ENCODE results near the gene SUGP1.

The SUGP1 gene

GRCh38 chr19:19250196-19250801 is 70.0 kb downstream of the SUGP1 start:
- H3K36me3 ChIP-seq (ENCODE audit: control insufficient read depth, insufficient read depth, low read length) = no peaks in the 10 kb centered on the region
- no peaks in the 10 kb centered on the region for H3K4me1 ChIP-seq (ENCODE audit: control insufficient read depth, insufficient read depth, low read length)
- H3K4me3 ChIP-seq (ENCODE audit: low read depth, low read length) = no peak overlapping the region
- no peaks in the 10 kb centered on the region for H3K9me3 ChIP-seq (ENCODE audit: control insufficient read depth, insufficient read depth, low read length)
- no peak overlapping the region for H3K27ac ChIP-seq (ENCODE audit: low read depth, low read length)
- H3K27me3 ChIP-seq (ENCODE audit: control insufficient read depth, insufficient read depth, low read length) = peaks cover 24% of the 10 kb centered on the region
- no peak overlapping the region for H3K9ac ChIP-seq (ENCODE audit: low read depth, low read length)

DNA sequence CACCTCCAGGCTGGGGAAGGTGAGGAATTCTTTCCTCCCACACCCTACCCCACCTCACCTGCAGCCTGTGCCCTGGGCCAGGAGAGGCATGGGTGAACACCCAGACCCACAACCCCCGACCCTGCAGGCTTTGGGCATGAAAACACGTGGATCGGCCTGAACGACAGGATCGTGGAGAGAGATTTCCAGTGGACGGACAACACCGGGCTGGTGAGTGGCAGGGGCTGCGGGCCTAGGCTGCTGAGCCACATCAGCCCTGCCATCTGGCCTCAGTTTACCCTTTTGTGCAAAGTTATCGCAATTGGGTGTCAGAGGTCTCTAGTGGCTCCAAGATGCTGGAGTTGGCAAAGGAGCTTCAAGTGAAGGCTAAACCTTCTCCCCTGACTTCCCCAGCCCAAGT is 79.8 kb downstream of the SUGP1 start:
- H3K27me3 ChIP-seq (ENCODE audit: control insufficient read depth, insufficient read depth, low read length) = no peaks in the 10 kb centered on the region
- no peak overlapping the region for H3K27ac ChIP-seq (ENCODE audit: low read depth, low read length)
- H3K9ac ChIP-seq (ENCODE audit: low read depth, low read length) = no peak overlapping the region
- H3K36me3 ChIP-seq (ENCODE audit: control insufficient read depth, insufficient read depth, low read length) = no peaks in the 10 kb centered on the region
- H3K9me3 ChIP-seq (ENCODE audit: control insufficient read depth, insufficient read depth, low read length) = 0 out of 2 replicates have a peak, but pooled peaks cover 4% of the 10 kb centered on the region
- H3K4me1 ChIP-seq (ENCODE audit: control insufficient read depth, insufficient read depth, low read length) = no peaks in the 10 kb centered on the region
- no peak overlapping the region for H3K4me3 ChIP-seq (ENCODE audit: low read depth, low read length)

DNA sequence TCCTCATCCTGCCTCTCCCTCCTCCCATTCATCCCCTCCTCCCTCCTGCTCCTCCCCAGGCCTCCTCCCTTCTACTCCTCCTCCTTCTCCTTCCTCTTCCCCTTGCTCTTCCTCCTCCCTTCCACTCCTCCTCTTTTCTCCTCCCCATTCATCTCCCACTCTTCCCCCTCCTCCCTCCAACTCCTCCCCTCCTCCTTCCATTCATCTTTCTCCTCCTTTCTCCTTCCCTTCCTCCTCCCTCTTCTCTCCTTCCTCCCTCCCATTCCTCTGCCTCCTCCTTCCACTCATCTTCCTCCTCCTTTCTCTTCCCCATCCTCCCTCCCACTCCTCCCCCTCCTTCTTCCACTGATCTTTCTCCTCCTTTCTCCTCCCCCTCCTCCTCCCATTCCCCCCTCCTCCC is 80.6 kb downstream of the SUGP1 start:
- H3K4me3 ChIP-seq (ENCODE audit: low read depth, low read length) = no peak overlapping the region
- no peaks in the 10 kb centered on the region for H3K4me1 ChIP-seq (ENCODE audit: control insufficient read depth, insufficient read depth, low read length)
- peaks cover 6% of the 10 kb centered on the region; the same call in 1 of the 2 replicates for H3K9me3 ChIP-seq (ENCODE audit: control insufficient read depth, insufficient read depth, low read length)
- H3K36me3 ChIP-seq (ENCODE audit: control insufficient read depth, insufficient read depth, low read length) = no peaks in the 10 kb centered on the region
- no peak overlapping the region for H3K27ac ChIP-seq (ENCODE audit: low read depth, low read length)
- no peak overlapping the region for H3K9ac ChIP-seq (ENCODE audit: low read depth, low read length)
- no peaks in the 10 kb centered on the region for H3K27me3 ChIP-seq (ENCODE audit: control insufficient read depth, insufficient read depth, low read length)

DNA sequence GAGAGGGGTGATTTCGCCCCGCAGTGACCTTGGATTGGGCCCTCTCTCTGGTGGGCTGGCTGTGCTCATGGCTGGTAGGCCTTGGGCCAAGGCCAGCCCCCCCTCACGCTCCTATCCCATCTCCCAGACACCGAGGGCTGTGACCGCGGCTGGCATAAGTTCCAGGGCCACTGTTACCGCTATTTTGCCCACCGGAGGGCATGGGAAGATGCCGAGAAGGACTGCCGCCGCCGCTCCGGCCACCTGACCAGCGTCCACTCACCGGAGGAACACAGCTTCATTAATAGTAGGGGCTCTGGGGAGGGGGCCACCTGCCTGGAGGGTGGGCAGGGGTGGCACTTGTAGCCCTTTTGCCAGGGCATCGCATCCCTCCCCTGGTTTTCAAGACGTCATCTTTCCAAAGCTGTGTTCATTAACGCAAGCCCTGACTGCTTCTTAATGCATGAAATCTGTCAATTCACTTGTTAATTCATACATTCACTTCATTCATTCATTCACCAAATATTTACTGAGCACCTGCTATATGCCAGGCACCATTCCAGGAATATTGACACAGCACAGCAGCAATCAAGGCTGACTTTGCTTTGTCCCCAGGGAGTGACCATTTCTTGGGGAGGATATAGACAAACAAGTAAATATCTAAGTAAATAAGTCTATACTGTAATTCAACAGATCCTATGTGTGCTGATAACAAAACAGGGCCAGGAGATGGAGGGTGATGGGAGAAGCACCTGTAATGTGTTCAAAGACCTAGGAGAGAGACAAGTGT is 82.0 kb downstream of the SUGP1 start:
- no peaks in the 10 kb centered on the region for H3K4me1 ChIP-seq (ENCODE audit: control insufficient read depth, insufficient read depth, low read length)
- H3K9ac ChIP-seq (ENCODE audit: low read depth, low read length) = no peak overlapping the region
- no peak overlapping the region for H3K4me3 ChIP-seq (ENCODE audit: low read depth, low read length)
- no peaks in the 10 kb centered on the region for H3K36me3 ChIP-seq (ENCODE audit: control insufficient read depth, insufficient read depth, low read length)
- no peaks in the 10 kb centered on the region for H3K27me3 ChIP-seq (ENCODE audit: control insufficient read depth, insufficient read depth, low read length)
- H3K27ac ChIP-seq (ENCODE audit: low read depth, low read length) = no peak overlapping the region
- peaks cover 16% of the 10 kb centered on the region for H3K9me3 ChIP-seq (ENCODE audit: control insufficient read depth, insufficient read depth, low read length)

- H3K27me3 ChIP-seq (ENCODE audit: control insufficient read depth, insufficient read depth, low read length) = no peaks in the 10 kb centered on the region
These were observed 84.1 kb downstream of the SUGP1 start for GRCh38 chr19:19236173-19236572.

GRCh38 chr19:19234220-19234816 is 86.0 kb downstream of the SUGP1 start:
- Histone ChIP-seq H3K27me3 (ENCODE audit: control insufficient read depth, insufficient read depth, low read length) (no peaks in the 10 kb centered on the region; the same call in 1 of the 2 replicates), H3K4me1 (ENCODE audit: control insufficient read depth, insufficient read depth, low read length) (no peaks in the 10 kb centered on the region), H3K27ac (ENCODE audit: low read depth, low read length) (no peak overlapping the region), H3K9ac (ENCODE audit: low read depth, low read length) (no peak overlapping the region), H3K9me3 (ENCODE audit: control insufficient read depth, insufficient read depth, low read length) (peaks cover 16% of the 10 kb centered on the region), H3K4me3 (ENCODE audit: low read depth, low read length) (no peak overlapping the region), H3K36me3 (ENCODE audit: control insufficient read depth, insufficient read depth, low read length) (no peaks in the 10 kb centered on the region)

More at GRCh38 chr19:19236173-19236572, 84.1 kb downstream of the SUGP1 start:
- H3K36me3 ChIP-seq (ENCODE audit: control insufficient read depth, insufficient read depth, low read length) = no peaks in the 10 kb centered on the region
- H3K27ac ChIP-seq (ENCODE audit: low read depth, low read length) = no peak overlapping the region
- H3K4me3 ChIP-seq (ENCODE audit: low read depth, low read length) = no peak overlapping the region
- no peaks in the 10 kb centered on the region for H3K4me1 ChIP-seq (ENCODE audit: control insufficient read depth, insufficient read depth, low read length)
- peaks cover 16% of the 10 kb centered on the region for H3K9me3 ChIP-seq (ENCODE audit: control insufficient read depth, insufficient read depth, low read length)
- no peak overlapping the region for H3K9ac ChIP-seq (ENCODE audit: low read depth, low read length)

GRCh38 chr19:19232261-19232721 is 88.0 kb downstream of the SUGP1 start:
- H3K27me3 ChIP-seq (ENCODE audit: control insufficient read depth, insufficient read depth, low read length) = no peaks in the 10 kb centered on the region; the same call in 1 of the 2 replicates

GRCh38 chr19:19230999-19231398 is 89.3 kb downstream of the SUGP1 start:
- Histone ChIP-seq H3K9ac (ENCODE audit: low read depth, low read length) (no peak overlapping the region), H3K27me3 (ENCODE audit: control insufficient read depth, insufficient read depth, low read length) (peaks cover 3% of the 10 kb centered on the region), H3K9me3 (ENCODE audit: control insufficient read depth, insufficient read depth, low read length) (peaks cover 13% of the 10 kb centered on the region), H3K27ac (ENCODE audit: low read depth, low read length) (no peak overlapping the region), H3K4me3 (ENCODE audit: low read depth, low read length) (no peak overlapping the region), H3K36me3 (ENCODE audit: control insufficient read depth, insufficient read depth, low read length) (no peaks in the 10 kb centered on the region), H3K4me1 (ENCODE audit: control insufficient read depth, insufficient read depth, low read length) (no peaks in the 10 kb centered on the region)

More at GRCh38 chr19:19232261-19232721, 88.0 kb downstream of the SUGP1 start:
- H3K27ac ChIP-seq (ENCODE audit: low read depth, low read length) = no peak overlapping the region
- H3K4me3 ChIP-seq (ENCODE audit: low read depth, low read length) = no peak overlapping the region
- H3K36me3 ChIP-seq (ENCODE audit: control insufficient read depth, insufficient read depth, low read length) = no peaks in the 10 kb centered on the region
- no peaks in the 10 kb centered on the region for H3K4me1 ChIP-seq (ENCODE audit: control insufficient read depth, insufficient read depth, low read length)
- peaks cover 16% of the 10 kb centered on the region for H3K9me3 ChIP-seq (ENCODE audit: control insufficient read depth, insufficient read depth, low read length)
- H3K9ac ChIP-seq (ENCODE audit: low read depth, low read length) = no peak overlapping the region

- H3K27me3 ChIP-seq (ENCODE audit: control insufficient read depth, insufficient read depth, low read length) = peaks cover 14% of the 10 kb centered on the region
These were observed 90.6 kb downstream of the SUGP1 start for GRCh38 chr19:19229701-19230100.

GRCh38 chr19:19227217-19227616 is 93.1 kb downstream of the SUGP1 start:
- Histone ChIP-seq H3K4me3 (ENCODE audit: low read depth, low read length) (no peak overlapping the region), H3K36me3 (ENCODE audit: control insufficient read depth, insufficient read depth, low read length) (no peaks in the 10 kb centered on the region), H3K4me1 (ENCODE audit: control insufficient read depth, insufficient read depth, low read length) (no peaks in the 10 kb centered on the region), H3K27ac (ENCODE audit: low read depth, low read length) (no peak overlapping the region), H3K9ac (ENCODE audit: low read depth, low read length) (no peak overlapping the region), H3K9me3 (ENCODE audit: control insufficient read depth, insufficient read depth, low read length) (no peaks in the 10 kb centered on the region), H3K27me3 (ENCODE audit: control insufficient read depth, insufficient read depth, low read length) (peaks cover 31% of the 10 kb centered on the region)

More at GRCh38 chr19:19229701-19230100, 90.6 kb downstream of the SUGP1 start:
- H3K36me3 ChIP-seq (ENCODE audit: control insufficient read depth, insufficient read depth, low read length) = no peaks in the 10 kb centered on the region
- H3K4me3 ChIP-seq (ENCODE audit: low read depth, low read length) = no peak overlapping the region
- H3K27ac ChIP-seq (ENCODE audit: low read depth, low read length) = no peak overlapping the region
- peaks cover 10% of the 10 kb centered on the region for H3K9me3 ChIP-seq (ENCODE audit: control insufficient read depth, insufficient read depth, low read length)
- no peaks in the 10 kb centered on the region for H3K4me1 ChIP-seq (ENCODE audit: control insufficient read depth, insufficient read depth, low read length)
- no peak overlapping the region for H3K9ac ChIP-seq (ENCODE audit: low read depth, low read length)

GRCh38 chr19:19226663-19227062 is 93.6 kb downstream of the SUGP1 start:
- no peak overlapping the region for H3K4me3 ChIP-seq (ENCODE audit: low read depth, low read length)
- H3K27me3 ChIP-seq (ENCODE audit: control insufficient read depth, insufficient read depth, low read length) = peaks cover 31% of the 10 kb centered on the region
- H3K4me1 ChIP-seq (ENCODE audit: control insufficient read depth, insufficient read depth, low read length) = no peaks in the 10 kb centered on the region
- no peak overlapping the region for H3K9ac ChIP-seq (ENCODE audit: low read depth, low read length)
- H3K9me3 ChIP-seq (ENCODE audit: control insufficient read depth, insufficient read depth, low read length) = no peaks in the 10 kb centered on the region
- no peaks in the 10 kb centered on the region for H3K36me3 ChIP-seq (ENCODE audit: control insufficient read depth, insufficient read depth, low read length)
- H3K27ac ChIP-seq (ENCODE audit: low read depth, low read length) = no peak overlapping the region

Measured in HUES48 (cell line).